Fibroblast of peridontal ligament (primary cell): ENCODE data around the gene PTH2.
"Not testable (repeated sequence)": the region's sequence is repeated elsewhere in the genome, so short reads cannot be mapped to it uniquely, and the experiment has no call there.

ENCODE experiments used
- DNase-seq: peaks from one replicate; pipeline ENCODE4 v3.0.0-alpha.2; 2010; ENCODE audit errors: extremely low read depth

The PTH2 gene

DNA sequence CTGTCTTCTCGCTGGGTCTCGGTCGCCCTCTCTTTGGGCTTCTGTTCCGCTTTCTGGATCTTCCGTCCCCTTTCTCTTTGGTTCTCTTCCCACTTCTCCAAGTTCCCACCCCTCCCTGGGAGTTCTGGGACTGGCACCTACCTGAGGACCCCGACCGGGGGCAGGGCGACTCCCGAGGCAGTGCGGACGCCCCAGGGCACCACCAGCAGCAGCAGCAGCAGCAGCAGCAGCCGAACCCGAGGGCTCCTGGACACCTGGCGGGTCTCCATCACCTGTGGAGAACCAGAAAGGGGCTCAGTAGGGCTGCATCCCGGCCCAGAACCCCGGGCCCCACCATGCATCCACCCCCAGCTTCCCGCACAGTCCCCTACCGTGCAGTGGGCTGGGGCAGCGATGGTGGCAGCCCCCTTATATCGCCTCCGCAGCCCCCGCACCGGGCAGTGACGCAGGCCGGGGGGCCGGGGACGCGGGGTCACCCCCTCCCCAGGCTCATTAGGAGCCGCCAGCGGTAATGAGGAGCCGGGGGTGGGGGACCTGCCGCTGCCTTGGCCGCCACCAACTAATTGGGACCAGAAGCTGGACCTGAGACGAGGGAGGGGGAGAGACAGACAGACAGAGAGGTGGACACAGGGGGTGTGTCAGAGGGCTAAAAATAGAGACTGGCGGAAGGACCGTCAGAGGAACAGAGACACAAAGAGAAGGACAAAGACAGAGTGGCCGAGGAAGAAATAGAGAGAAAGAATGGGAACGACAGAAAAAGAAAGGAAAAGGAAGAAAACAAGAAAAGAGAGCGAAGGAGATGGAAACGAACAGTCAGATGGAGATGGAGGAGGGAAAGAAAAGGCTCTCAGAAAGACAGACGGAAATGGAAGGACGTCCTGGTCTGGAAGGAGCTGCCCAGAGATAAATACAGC is at the start of gene PTH2:
Gene PTH2 (minus strand): TSS at position 371 of the 914 bp plus-strand sequence. CDS start 102 bp downstream, at position 269.
- no peak for DNase-seq

GRCh38 chr19:49472936-49473335 is 49.7 kb upstream of the PTH2 start:
- DNase-seq: no peak

- no peak for DNase-seq
Measured at GRCh38 chr19:49470615-49470978, 47.4 kb upstream of the PTH2 start.

- no peak for DNase-seq
Measured at GRCh38 chr19:49469828-49470614, 46.8 kb upstream of the PTH2 start.

GRCh38 chr19:49468746-49469447 is 45.7 kb upstream of the PTH2 start:
- DNase-seq: peak; percentile 71

DNA sequence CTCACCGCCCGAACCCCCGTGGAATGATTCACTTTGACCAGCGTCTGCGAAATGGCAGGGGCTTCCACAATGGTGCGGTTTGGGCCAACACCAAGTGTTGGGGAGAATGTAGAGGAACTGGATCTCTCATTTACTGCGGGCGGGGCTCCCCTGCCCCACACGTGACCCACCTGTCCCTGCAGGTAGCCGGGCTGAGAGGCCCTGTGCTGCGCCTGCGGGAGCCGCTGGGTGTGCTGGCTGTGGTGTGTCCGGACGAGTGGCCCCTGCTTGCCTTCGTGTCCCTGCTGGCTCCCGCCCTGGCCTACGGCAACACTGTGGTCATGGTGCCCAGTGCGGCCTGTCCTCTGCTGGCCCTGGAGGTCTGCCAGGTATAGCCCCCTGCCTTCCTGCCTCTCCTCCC is 45.0 kb upstream of the PTH2 start:
- DNase-seq: no peak

- no peak for DNase-seq
Measured at GRCh38 chr19:49465371-49465770, 42.1 kb upstream of the PTH2 start.

- no peak for DNase-seq
Measured at GRCh38 chr19:49463960-49464740, 40.9 kb upstream of the PTH2 start.

GRCh38 chr19:49462492-49462891 is 39.3 kb upstream of the PTH2 start:
- DNase-seq: no peak

GRCh38 chr19:49461656-49462055 is 38.4 kb upstream of the PTH2 start:
- DNase-seq: no peak

DNA sequence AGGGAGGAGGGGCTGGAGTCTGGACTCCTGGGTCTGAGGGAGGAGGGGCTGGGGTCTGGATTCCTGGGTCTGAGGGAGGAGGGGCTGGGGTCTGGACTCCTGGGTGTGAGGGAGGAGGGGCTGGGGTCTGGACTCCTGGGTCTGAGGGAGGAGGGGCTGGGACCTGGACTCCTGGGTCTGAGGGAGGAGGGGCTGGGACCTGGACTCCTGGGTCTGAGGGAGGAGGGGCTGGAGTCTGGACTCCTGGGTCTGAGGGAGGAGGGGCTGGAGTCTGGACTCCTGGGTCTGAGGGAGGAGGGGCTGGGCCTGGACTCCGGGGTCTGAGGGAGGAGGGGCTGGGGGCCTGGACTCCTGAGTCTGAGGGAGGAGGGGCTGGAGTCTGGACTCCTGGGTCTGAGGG is 37.9 kb upstream of the PTH2 start:
- DNase-seq: not testable (repeated sequence)

DNA sequence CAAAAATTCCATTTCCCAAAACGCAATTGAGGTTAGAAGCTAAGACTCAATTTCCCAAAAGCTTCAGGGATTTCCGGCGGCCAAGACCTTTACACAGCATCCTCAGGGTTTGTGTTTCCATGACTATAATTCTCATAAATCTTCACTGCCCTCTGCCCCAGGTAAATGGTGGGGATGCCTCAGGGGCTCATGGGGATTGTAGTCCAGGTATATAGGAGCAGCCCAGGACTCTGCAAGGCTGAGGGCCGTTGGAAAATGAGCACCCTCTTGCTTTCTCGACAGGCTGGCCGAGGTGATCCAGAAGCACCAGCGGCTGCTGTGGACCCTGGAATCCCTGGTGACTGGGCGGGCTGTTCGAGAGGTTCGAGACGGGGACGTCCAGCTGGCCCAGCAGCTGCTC is 36.1 kb upstream of the PTH2 start:
- DNase-seq: no peak

GRCh38 chr19:49458567-49458903 is 35.3 kb upstream of the PTH2 start:
- DNase-seq: no peak

DNA sequence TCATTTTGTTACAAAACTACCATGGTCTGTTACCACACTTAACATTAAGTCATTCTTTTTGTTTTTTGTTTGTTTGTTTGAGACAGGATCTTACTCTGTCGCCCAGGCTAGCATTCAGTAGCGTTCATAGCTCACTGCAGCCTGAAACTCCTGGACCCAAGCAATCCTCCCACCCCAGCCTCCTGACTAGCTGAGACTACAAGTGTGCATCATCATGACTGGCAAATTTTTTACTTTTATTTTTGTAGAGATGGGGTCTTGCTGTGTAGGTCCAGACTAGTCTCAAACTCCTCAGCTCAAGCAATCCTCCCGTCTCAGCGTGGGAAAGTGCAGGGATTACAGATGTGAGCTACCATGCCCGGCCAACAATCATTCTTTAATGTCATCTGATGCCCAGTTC is 33.1 kb upstream of the PTH2 start:
- no peak for DNase-seq

DNA sequence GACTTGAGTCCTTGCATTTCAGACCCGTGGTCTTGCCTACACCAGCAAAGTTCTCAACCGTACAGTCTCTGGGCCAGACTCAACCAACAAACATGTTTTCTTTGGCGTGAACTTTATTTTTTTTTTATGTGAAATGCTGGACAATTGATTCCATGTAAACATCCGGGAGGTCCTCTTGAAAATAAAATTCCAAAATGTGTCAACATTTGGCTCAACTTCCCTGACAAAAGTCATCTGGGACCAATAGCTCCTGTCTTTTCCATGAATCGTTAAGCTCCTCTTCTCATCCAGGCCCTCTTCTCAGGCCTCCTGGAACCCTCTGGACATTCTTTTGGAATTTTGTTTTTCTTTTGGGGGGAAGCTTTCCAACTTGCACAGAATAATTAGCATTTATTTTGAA is 32.5 kb upstream of the PTH2 start:
- DNase-seq: no peak

- DNase-seq: no peak
Measured at GRCh38 chr19:49453757-49454240, 30.6 kb upstream of the PTH2 start.

- peak; percentile 96 for DNase-seq
Measured at GRCh38 chr19:49453013-49453756, 29.9 kb upstream of the PTH2 start, which contains the start of gene ALDH16A1. TSS of gene ALDH16A1 (plus strand) at chr19:49453225. CDS start at chr19:49453332, 107 bp downstream.

DNA sequence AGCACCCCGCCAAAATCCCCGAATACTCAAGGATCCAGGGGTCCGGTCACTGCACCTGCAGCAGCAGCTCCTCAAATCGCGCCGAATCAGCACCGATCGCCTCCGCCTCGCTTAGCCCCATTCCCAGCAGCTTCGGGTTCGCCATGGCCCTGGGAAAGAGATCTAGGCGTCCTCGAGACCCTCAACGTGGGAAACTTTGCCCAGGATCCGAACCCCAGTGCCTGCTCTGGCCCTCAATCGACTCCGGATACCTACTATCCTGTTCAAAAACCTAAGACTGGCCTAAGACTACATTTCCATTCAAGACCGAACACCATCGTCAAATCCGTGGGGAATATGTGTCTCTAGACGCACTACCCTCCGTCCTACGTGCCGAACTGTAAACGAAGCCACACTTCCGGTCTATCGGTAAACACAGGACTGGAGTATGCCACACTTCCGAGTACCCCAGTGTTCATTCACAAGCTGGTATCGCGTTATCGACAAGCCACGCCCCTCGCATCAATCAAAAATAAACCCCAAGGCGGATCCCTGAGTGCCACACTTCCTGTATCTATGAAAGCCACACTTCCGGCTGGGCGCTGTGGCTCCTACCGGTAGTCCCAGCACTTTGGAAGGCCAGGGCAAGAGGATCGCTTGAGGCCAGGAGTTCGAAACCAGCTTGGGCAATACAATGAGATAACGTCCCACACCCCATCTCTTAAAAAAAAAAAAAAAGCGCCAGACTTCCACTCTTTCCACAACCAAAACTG is 28.4 kb upstream of the PTH2 start, which contains the start of gene PIH1D1:
Gene PIH1D1 (minus strand): TSS at position 385 of the 752 bp plus-strand sequence. CDS start 240 bp downstream, at position 145.
- DNase-seq: peak; percentile 99

GRCh38 chr19:49450405-49450804 is 27.2 kb upstream of the PTH2 start:
- no peak for DNase-seq

DNA sequence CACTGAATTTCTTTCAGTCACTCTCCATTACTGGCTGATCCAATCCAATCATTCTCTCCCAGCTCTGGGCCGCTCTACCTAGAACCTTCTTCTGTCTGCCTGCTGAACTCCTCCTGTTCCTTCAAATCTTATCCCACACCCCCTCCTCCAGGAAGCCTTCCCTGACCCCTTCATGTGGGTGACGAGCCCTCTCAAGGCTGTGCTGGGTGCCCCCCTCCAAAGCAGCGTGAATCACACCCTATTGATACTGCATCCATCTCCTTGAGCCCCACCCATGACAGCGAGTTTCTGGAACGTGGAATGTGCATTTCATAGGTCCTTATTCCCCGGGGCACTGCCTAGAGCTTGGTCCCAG is 25.2 kb upstream of the PTH2 start:
- no peak for DNase-seq
